Left renal pelvis (tissue), 4 donors: ENCODE results near the gene THBS3. TPM values are rescaled to one million over a fixed set of nuclear protein-coding genes. Genes with fewer than 3 reads are reported as not detected.
"Not testable (repeated sequence)": the region's sequence is repeated elsewhere in the genome, so short reads cannot be mapped to it uniquely, and the experiment has no call there.

ENCODE experiments used
- DNase-seq, 4 donors: peaks; one replicate each; pipeline ENCODE4 v3.0.0-alpha.2; 2013; ENCODE audit warnings: low read depth in 4 of 4, low spot score in 3 of 4
- polyA plus RNA-seq, 4 donors: library from polyadenylated mRNA; unstranded; fragments of 120-200 nt; gene quantifications; one replicate each; pipeline ENCODE4 v1.2.1, GENCODE V29; 2013; ENCODE audit not compliant: insufficient read length in 4 of 4

THBS3 gene
- polyA plus RNA-seq, 4 donors: 27.7 to 52.9 (median 46.5) TPM

- not testable (repeated sequence) for DNase-seq
Observed at GRCh38 chr1:155163785-155164184, 43.9 kb downstream of the THBS3 start.

DNA sequence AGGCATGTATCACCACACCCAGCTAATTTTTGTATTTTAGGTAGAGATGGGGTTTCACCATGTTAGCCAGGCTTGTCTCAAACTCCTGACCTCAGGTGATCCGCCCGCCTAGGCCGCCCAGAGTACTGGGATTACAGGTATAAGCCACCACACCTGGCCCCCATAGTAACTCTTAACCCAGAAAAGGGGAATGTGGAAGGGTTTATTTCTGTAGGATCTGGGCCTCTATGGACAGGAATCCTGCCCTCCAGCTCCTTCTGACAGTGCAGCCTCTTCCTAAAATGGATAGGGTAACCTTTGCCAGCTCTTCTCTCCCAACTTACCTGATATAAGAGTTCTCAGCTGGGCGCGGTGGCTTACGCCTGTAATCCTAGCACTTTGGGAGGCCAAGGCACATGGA is 45.1 kb downstream of the THBS3 start:
- DNase-seq: not testable (repeated sequence)

GRCh38 chr1:155160128-155160527 is 47.6 kb downstream of the THBS3 start:
- DNase-seq: no peak

- no peak for DNase-seq
Observed at GRCh38 chr1:155158991-155159390, 48.7 kb downstream of the THBS3 start.

GRCh38 chr1:155155996-155156643 is 51.6 kb downstream of the THBS3 start:
- DNase-seq: not testable (repeated sequence)

Other genes with a start within 250 kb of the THBS3 start
- gene PYGO2, start 246.1 kb downstream of the THBS3 start, polyA plus RNA-seq: 10 to 100 TPM; 36.8 to 49.7 (median 44.9) TPM
- gene SHC1, start 237.2 kb downstream of the THBS3 start, polyA plus RNA-seq: 100 to 1,000 TPM in 1 of 4 donors, 10 to 100 TPM in 3; 79.2 to 119 (median 88.0) TPM
- 100 to 1,000 TPM in 1 of 4 donors, 10 to 100 TPM in 3; 89.2 to 104 (median 94.2) TPM for gene CKS1B, start 233.2 kb downstream of the THBS3 start, polyA plus RNA-seq
- 10 to 100 TPM; 20.4 to 39.1 (median 28.9) TPM for gene FLAD1, start 224.6 kb downstream of the THBS3 start, polyA plus RNA-seq
- gene LENEP, start 214.3 kb downstream of the THBS3 start, polyA plus RNA-seq: under 1 TPM in 3 of 4 donors, not detected in 1; 0.30 to 0.73 (median 0.50) TPM
- gene ZBTB7B, start 205.1 kb downstream of the THBS3 start, polyA plus RNA-seq: 10 to 100 TPM in 3 of 4 donors, 1 to 10 TPM in 1; 3.8 to 19.1 (median 12.4) TPM
- 1 to 10 TPM in 3 of 4 donors, under 1 TPM in 1; 0.78 to 2.7 (median 1.5) TPM for gene DCST2, start 174.1 kb downstream of the THBS3 start, polyA plus RNA-seq
- gene DCST1, start 174.1 kb downstream of the THBS3 start, polyA plus RNA-seq: under 1 TPM; 0.21 to 0.41 (median 0.29) TPM
- 10 to 100 TPM; 37.6 to 53.1 (median 46.2) TPM for gene ADAM15, start 156.6 kb downstream of the THBS3 start, polyA plus RNA-seq
- gene EFNA4, start 144.2 kb downstream of the THBS3 start, polyA plus RNA-seq: 10 to 100 TPM; 19.2 to 24.8 (median 19.5) TPM
- gene EFNA3, start 129.1 kb downstream of the THBS3 start, polyA plus RNA-seq: 1 to 10 TPM; 5.7 to 7.8 (median 6.3) TPM
- 10 to 100 TPM; 23.7 to 69.5 (median 63.0) TPM for gene EFNA1, start 80.0 kb downstream of the THBS3 start, polyA plus RNA-seq
- gene SLC50A1, start 72.0 kb downstream of the THBS3 start, polyA plus RNA-seq: 10 to 100 TPM; 39.6 to 66.6 (median 54.3) TPM
- 10 to 100 TPM; 29.4 to 49.8 (median 31.4) TPM for gene DPM3, start 67.4 kb downstream of the THBS3 start, polyA plus RNA-seq
- 100 to 1,000 TPM; 139 to 182 (median 152) TPM for gene KRTCAP2, start 34.6 kb downstream of the THBS3 start, polyA plus RNA-seq
- 1 to 10 TPM; 2.4 to 6.3 (median 3.2) TPM for gene TRIM46, start 34.0 kb downstream of the THBS3 start, polyA plus RNA-seq
- 10 to 100 TPM; 26.6 to 49.9 (median 39.6) TPM for gene MTX1, start 798 bp upstream of the THBS3 start, polyA plus RNA-seq
- gene ENTREP3, start 47.6 kb upstream of the THBS3 start, polyA plus RNA-seq: 10 to 100 TPM; 20.0 to 32.8 (median 24.2) TPM
- gene SCAMP3, start 54.5 kb upstream of the THBS3 start, polyA plus RNA-seq: 10 to 100 TPM; 45.9 to 72.1 (median 58.9) TPM
- 10 to 100 TPM; 70.1 to 93.6 (median 74.8) TPM for gene CLK2, start 65.6 kb upstream of the THBS3 start, polyA plus RNA-seq
- gene HCN3, start 69.6 kb upstream of the THBS3 start, polyA plus RNA-seq: 10 to 100 TPM in 2 of 4 donors, 1 to 10 TPM in 2; 8.4 to 11.9 (median 10.1) TPM
- 1 to 10 TPM in 3 of 4 donors, under 1 TPM in 1; 0.53 to 8.7 (median 5.7) TPM for gene PKLR, start 93.5 kb upstream of the THBS3 start, polyA plus RNA-seq
- gene FDPS, start 101.0 kb upstream of the THBS3 start, polyA plus RNA-seq: 100 to 1,000 TPM; 110 to 201 (median 171) TPM
- 10 to 100 TPM; 35.4 to 40.6 (median 36.6) TPM for gene RUSC1, start 113.0 kb upstream of the THBS3 start, polyA plus RNA-seq